Suprapubic skin (tissue), 4 donors: ENCODE results near the gene TOM1L2.

Experiments used
- EP300 ChIP-seq: sonication (generic); formaldehyde crosslinking; IDR thresholded peaks from one replicate; pipeline ENCODE4 v1.6.1; 2017; ENCODE audit warnings: antibody characterized with exemption
- POLR2A ChIP-seq, 2 donors: fragments of 450-650 bp; IDR thresholded peaks; one replicate each; pipeline ENCODE4 v1.6.1; 2017; ENCODE audit warnings: antibody characterized with exemption in 2 of 2, mild to moderate bottlenecking in 2 of 2, moderate library complexity in 2 of 2
- POLR2AphosphoS5 ChIP-seq, 3 donors: sonication (generic); formaldehyde crosslinking; IDR thresholded peaks; one replicate each; pipeline ENCODE4 v1.6.1; 2017; ENCODE audit warnings: antibody characterized with exemption in 3 of 3
- TF ChIP-seq, protein P1 (sequence below), 2 donors: fragments of 200-600 bp in 1 of 2; fragments of 450-650 bp in 1 of 2; sonication (generic) in 1 of 2; IDR thresholded peaks; one replicate each; pipeline ENCODE4 v1.5.1; 2016 to 2019; ENCODE audit warnings: antibody characterized with exemption in 2 of 2, mild to moderate bottlenecking in 1 of 2, moderate library complexity in 1 of 2

DNA sequence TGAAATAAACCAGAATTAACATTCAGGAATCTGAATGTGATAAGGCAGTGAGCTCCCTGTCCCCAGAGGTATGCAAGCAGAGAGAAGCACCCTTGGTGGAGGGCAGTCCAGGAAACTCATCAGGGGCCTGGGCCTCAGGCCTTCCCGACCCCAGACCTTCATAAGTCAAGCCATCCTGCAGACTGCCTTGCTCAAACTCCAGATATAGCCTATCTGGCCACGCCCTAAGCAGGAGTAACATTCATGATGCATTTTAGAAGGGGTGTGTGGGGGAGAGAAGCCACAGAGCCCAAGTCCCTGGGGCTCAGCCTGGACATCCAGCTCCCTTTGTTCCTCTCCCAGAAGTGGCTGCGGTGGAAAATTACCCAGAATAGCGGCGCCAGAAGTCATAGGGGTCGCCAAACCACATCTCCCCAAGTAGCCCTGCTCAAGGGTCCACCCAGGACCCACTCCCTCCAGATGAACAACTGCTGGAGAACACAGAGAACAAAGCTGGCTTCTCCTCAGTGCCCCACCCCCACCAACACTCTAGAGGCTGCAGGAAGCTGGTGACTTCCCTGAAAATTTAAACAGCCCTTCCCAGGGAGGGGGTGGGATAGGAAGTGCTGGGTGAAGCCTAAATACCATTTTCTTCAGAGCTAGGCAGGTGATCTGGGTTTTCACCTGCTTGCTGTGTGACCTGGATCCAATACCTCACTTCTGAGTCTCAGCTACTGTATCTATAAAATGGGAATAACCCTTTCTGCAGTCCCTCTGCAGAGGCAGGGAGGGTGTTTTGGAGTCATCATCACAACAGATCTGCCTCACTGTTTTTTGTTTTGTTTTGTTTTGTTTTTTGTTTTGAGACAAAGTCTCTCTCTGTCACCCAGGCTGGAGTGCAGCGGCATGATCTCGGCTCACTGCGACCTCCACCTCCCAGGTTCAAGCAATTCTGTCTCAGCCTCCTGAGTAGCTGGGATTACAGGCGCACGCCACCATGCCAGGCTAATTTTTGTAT is 133.9 kb downstream of the TOM1L2 start:
- TF ChIP-seq, protein P1, sequence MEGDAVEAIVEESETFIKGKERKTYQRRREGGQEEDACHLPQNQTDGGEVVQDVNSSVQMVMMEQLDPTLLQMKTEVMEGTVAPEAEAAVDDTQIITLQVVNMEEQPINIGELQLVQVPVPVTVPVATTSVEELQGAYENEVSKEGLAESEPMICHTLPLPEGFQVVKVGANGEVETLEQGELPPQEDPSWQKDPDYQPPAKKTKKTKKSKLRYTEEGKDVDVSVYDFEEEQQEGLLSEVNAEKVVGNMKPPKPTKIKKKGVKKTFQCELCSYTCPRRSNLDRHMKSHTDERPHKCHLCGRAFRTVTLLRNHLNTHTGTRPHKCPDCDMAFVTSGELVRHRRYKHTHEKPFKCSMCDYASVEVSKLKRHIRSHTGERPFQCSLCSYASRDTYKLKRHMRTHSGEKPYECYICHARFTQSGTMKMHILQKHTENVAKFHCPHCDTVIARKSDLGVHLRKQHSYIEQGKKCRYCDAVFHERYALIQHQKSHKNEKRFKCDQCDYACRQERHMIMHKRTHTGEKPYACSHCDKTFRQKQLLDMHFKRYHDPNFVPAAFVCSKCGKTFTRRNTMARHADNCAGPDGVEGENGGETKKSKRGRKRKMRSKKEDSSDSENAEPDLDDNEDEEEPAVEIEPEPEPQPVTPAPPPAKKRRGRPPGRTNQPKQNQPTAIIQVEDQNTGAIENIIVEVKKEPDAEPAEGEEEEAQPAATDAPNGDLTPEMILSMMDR (IDR thresholded peaks at IDR 0.05): no peak
- no peak for TF ChIP-seq POLR2A (IDR thresholded peaks at IDR 0.05)
- no peak for TF ChIP-seq POLR2AphosphoS5 (IDR thresholded peaks at IDR 0.05)
- no peak for TF ChIP-seq EP300
